ENCODE data around the gene ARHGAP26. TPM values are rescaled to one million over a fixed set of nuclear protein-coding genes. Genes with fewer than 3 reads are reported as not detected.

ARHGAP26 gene
- total RNA-seq, 1 experiment from 2014 or later = 34.5 TPM

DNA sequence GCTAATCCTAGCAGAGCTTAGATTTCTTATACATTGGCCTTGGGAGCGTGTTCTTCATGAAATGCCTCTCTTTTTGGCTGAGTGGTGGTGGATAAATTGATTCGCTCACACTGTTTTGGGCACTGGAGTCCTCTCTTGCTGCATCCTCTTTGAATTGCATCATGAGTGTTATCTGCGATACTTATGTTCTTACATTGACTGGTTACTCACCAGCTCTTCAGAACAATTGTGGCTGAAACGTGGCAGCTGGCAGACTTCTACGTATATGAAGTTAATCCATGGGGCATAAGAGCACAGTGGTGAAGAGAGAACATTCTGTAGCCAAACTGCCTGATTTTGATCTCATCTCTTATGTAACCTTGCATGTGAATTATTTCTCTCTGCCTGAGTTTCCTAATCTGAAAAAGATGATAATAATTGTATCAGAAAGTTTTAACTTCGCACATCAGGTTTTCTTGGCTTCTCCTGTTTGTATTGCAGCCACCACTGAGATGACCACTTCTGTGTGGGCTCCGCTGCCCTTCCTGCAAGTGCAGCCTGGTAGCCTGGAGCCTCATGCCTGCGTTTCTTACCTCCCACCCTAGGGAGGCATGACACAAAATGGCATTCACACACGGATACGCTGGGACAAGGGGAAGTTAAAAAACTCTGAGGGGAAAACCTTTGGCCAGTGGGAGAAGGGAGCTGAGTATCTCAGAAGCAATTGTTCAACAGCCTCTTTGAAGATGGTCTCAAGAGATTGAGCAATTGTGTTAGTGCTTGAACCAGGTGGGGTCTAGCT lies 295.2 kb downstream of the ARHGAP26 start:
- DNase-seq (ENCODE audit: low read depth, low spot score) = no peak
- no peaks in the 10 kb centered on the region for H3K79me2 ChIP-seq (ENCODE audit: insufficient read depth, low read length)
- ChIA-PET POLR2A (no interaction called here), CTCF (no interaction called here), RAD21 (ENCODE audit: low non-redundant PET in 1 of 2, low total read pairs in 2 of 2, uncharacterized antibody in 2 of 2, unreplicated experiment in 2 of 2) (no interaction called here)
- no peaks in the 10 kb centered on the region for H4K20me1 ChIP-seq (ENCODE audit: insufficient read depth)
- H3K4me3 ChIP-seq (replicated peaks in 1 of 2; ENCODE audit: low read depth in 1 of 2, low read length in 2 of 2) = no peak overlapping the region
- H3K27me3 ChIP-seq (ENCODE audit: insufficient read depth, low read length) = no peaks in the 10 kb centered on the region
- no peak for TF ChIP-seq CEBPB (IDR thresholded peaks at IDR 0.05; ENCODE audit: low read depth)
- TF ChIP-seq SP1 (IDR thresholded peaks at IDR 0.05; ENCODE audit: low read depth) = no peak
- no peak for TF ChIP-seq SRF (IDR thresholded peaks at IDR 0.05; ENCODE audit: low read depth)
- TF ChIP-seq POLR2A (IDR thresholded peaks at IDR 0.05; ENCODE audit: borderline replicate concordance, extremely low read depth, insufficient read depth, insufficient read length) = no peak
- no peak for TF ChIP-seq EZH2phosphoT487 (IDR thresholded peaks at IDR 0.05; ENCODE audit: borderline replicate concordance)
- no peak for TF ChIP-seq ZNF274 (IDR thresholded peaks at IDR 0.05; ENCODE audit: low read depth, low read length)
- TF ChIP-seq JUND (IDR thresholded peaks at IDR 0.05) = no peak
- TF ChIP-seq FOSL1 (IDR thresholded peaks at IDR 0.05; ENCODE audit: low read depth) = no peak
- H3K4me2 ChIP-seq (ENCODE audit: low read length) = no peak overlapping the region
- H3K36me3 ChIP-seq (ENCODE audit: control insufficient read depth in 1 of 2, insufficient read depth in 2 of 2, low read length in 2 of 2) = no peaks in the 10 kb centered on the region
- intact Hi-C loops (cut with micrococcal nuclease) = no loop called here
- ATAC-seq = no peak
- H2AFZ ChIP-seq (ENCODE audit: low read depth, low read length, poor library complexity, severe bottlenecking) = no peak overlapping the region
- H3K27ac ChIP-seq (ENCODE audit: low read depth, low read length) = no peak overlapping the region
- no TSS peak for BruUV-seq (replicated peaks)
- H3K9me3 ChIP-seq (ENCODE audit: control insufficient read depth in 1 of 2, insufficient read depth in 1 of 2, low read depth in 1 of 2, low read length in 2 of 2) = no peaks in the 10 kb centered on the region
- H3K9me2 ChIP-seq (ENCODE audit: insufficient read depth) = no peaks in the 10 kb centered on the region
- no peak overlapping the region for H3K9ac ChIP-seq (ENCODE audit: low read length)
- H3K4me1 ChIP-seq (ENCODE audit: control insufficient read depth in 1 of 2, insufficient read depth in 2 of 2, low read length in 2 of 2) = no peaks in the 10 kb centered on the region

- intact Hi-C loops (cut with micrococcal nuclease) = no loop called here
- ChIA-PET POLR2A (no interaction called here), RAD21 (ENCODE audit: low non-redundant PET in 1 of 2, low total read pairs in 2 of 2, uncharacterized antibody in 2 of 2, unreplicated experiment in 2 of 2) (no interaction called here), CTCF (no interaction called here)
- H3K4me2 ChIP-seq (ENCODE audit: low read length) = no peak overlapping the region
- H4K20me1 ChIP-seq (ENCODE audit: insufficient read depth) = no peaks in the 10 kb centered on the region
- DNase-seq (ENCODE audit: low read depth, low spot score) (no peak), ATAC-seq (no peak)
- H3K27ac ChIP-seq (ENCODE audit: low read depth, low read length) = no peak overlapping the region
- H3K36me3 ChIP-seq (ENCODE audit: control insufficient read depth in 1 of 2, insufficient read depth in 2 of 2, low read length in 2 of 2) = no peaks in the 10 kb centered on the region
- no peaks in the 10 kb centered on the region for H3K9me3 ChIP-seq (ENCODE audit: control insufficient read depth in 1 of 2, insufficient read depth in 1 of 2, low read depth in 1 of 2, low read length in 2 of 2)
- no peak overlapping the region for H3K4me3 ChIP-seq (replicated peaks in 1 of 2; ENCODE audit: low read depth in 1 of 2, low read length in 2 of 2)
- H3K79me2 ChIP-seq (ENCODE audit: insufficient read depth, low read length) = no peaks in the 10 kb centered on the region
- no peaks in the 10 kb centered on the region for H3K4me1 ChIP-seq (ENCODE audit: control insufficient read depth in 1 of 2, insufficient read depth in 2 of 2, low read length in 2 of 2)
- no peaks in the 10 kb centered on the region for H3K27me3 ChIP-seq (ENCODE audit: insufficient read depth, low read length)
- no peak overlapping the region for H2AFZ ChIP-seq (ENCODE audit: low read depth, low read length, poor library complexity, severe bottlenecking)
- no TSS peak for BruUV-seq (replicated peaks)
- H3K9me2 ChIP-seq (ENCODE audit: insufficient read depth) = no peaks in the 10 kb centered on the region
- H3K9ac ChIP-seq (ENCODE audit: low read length) = no peak overlapping the region
- TF ChIP-seq ZNF274 (IDR thresholded peaks at IDR 0.05; ENCODE audit: low read depth, low read length) = no peak
- no peak for TF ChIP-seq CEBPB (IDR thresholded peaks at IDR 0.05; ENCODE audit: low read depth)
- no peak for TF ChIP-seq POLR2AphosphoS5 (IDR thresholded peaks at IDR 0.05; ENCODE audit: low read depth, low read length)
- TF ChIP-seq POLR2A (IDR thresholded peaks at IDR 0.05; ENCODE audit: borderline replicate concordance, extremely low read depth, insufficient read depth, insufficient read length) = no peak
- no peak for TF ChIP-seq EZH2phosphoT487 (IDR thresholded peaks at IDR 0.05; ENCODE audit: borderline replicate concordance)
- TF ChIP-seq, protein P1, sequence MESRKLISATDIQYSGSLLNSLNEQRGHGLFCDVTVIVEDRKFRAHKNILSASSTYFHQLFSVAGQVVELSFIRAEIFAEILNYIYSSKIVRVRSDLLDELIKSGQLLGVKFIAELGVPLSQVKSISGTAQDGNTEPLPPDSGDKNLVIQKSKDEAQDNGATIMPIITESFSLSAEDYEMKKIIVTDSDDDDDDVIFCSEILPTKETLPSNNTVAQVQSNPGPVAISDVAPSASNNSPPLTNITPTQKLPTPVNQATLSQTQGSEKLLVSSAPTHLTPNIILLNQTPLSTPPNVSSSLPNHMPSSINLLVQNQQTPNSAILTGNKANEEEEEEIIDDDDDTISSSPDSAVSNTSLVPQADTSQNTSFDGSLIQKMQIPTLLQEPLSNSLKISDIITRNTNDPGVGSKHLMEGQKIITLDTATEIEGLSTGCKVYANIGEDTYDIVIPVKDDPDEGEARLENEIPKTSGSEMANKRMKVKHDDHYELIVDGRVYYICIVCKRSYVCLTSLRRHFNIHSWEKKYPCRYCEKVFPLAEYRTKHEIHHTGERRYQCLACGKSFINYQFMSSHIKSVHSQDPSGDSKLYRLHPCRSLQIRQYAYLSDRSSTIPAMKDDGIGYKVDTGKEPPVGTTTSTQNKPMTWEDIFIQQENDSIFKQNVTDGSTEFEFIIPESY (IDR thresholded peaks at IDR 0.05; ENCODE audit: extremely low read depth, insufficient replicate concordance, low read length) = no peak
- TF ChIP-seq JUND (IDR thresholded peaks at IDR 0.05) = no peak
- TF ChIP-seq FOSL1 (IDR thresholded peaks at IDR 0.05; ENCODE audit: low read depth) = no peak
- no peak for TF ChIP-seq ATF3 (IDR thresholded peaks at IDR 0.05)
- TF ChIP-seq, protein P2, sequence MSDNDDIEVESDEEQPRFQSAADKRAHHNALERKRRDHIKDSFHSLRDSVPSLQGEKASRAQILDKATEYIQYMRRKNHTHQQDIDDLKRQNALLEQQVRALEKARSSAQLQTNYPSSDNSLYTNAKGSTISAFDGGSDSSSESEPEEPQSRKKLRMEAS (IDR thresholded peaks at IDR 0.05) = no peak
- TF ChIP-seq TCF7L2 (IDR thresholded peaks at IDR 0.05; ENCODE audit: borderline replicate concordance, extremely low read depth, insufficient read depth, insufficient read length) = no peak
- no peak for TF ChIP-seq ELF1 (IDR thresholded peaks at IDR 0.05; ENCODE audit: borderline replicate concordance, low read depth)
These were observed 295.9 kb downstream of the ARHGAP26 start for GRCh38 chr5:143065996-143066522.
